HEK293 (cell line): ENCODE results near the gene MKLN1.

Experiments
- EGR2 ChIP-seq: fragments of 450-650 bp; formaldehyde crosslinking; IDR thresholded peaks from 2 replicates; pipeline ENCODE4 v1.5.1; 2016; ENCODE audit warnings: low read depth, missing biosample characterization, missing genetic modification characterization
- HIC1 ChIP-seq: fragments of 450-650 bp; formaldehyde crosslinking; IDR thresholded peaks from 2 replicates; pipeline ENCODE4 v1.5.1; 2016; ENCODE audit warnings: missing biosample characterization, missing genetic modification characterization
- KLF16 ChIP-seq: fragments of 450-650 bp; formaldehyde crosslinking; IDR thresholded peaks from 2 replicates; pipeline ENCODE4 v1.5.1; 2017; ENCODE audit warnings: missing biosample characterization, missing genetic modification characterization
- MYNN ChIP-seq: fragments of 450-650 bp; formaldehyde crosslinking; IDR thresholded peaks from 2 replicates; pipeline ENCODE4 v1.5.1; 2016; ENCODE audit warnings: missing biosample characterization, missing genetic modification characterization, borderline replicate concordance
- MZF1 ChIP-seq: fragments of 450-650 bp; formaldehyde crosslinking; IDR thresholded peaks from 2 replicates; pipeline ENCODE4 v1.5.1; 2017; ENCODE audit warnings: missing biosample characterization, missing genetic modification characterization, borderline replicate concordance
- OSR2 ChIP-seq: fragments of 450-650 bp; formaldehyde crosslinking; IDR thresholded peaks from 2 replicates; pipeline ENCODE4 v1.5.1; 2016; ENCODE audit warnings: missing biosample characterization, missing genetic modification characterization
- PRDM2 ChIP-seq: fragments of 450-650 bp; formaldehyde crosslinking; IDR thresholded peaks from 2 replicates; pipeline ENCODE4 v1.5.1; 2016; ENCODE audit warnings: missing biosample characterization, missing genetic modification characterization, borderline replicate concordance
- PRDM4 ChIP-seq: fragments of 450-650 bp; formaldehyde crosslinking; IDR thresholded peaks from 2 replicates; pipeline ENCODE4 v1.5.1; 2017; ENCODE audit warnings: missing biosample characterization, missing genetic modification characterization
- TSHZ1 ChIP-seq: fragments of 450-650 bp; formaldehyde crosslinking; IDR thresholded peaks from 2 replicates; pipeline ENCODE4 v1.5.1; 2016; ENCODE audit warnings: missing biosample characterization, missing genetic modification characterization, borderline replicate concordance
- YY1 ChIP-seq: fragments of 450-650 bp; formaldehyde crosslinking; IDR thresholded peaks from 2 replicates; pipeline ENCODE4 v1.5.1; 2018; ENCODE audit warnings: missing biosample characterization, missing genetic modification characterization
- ZBTB1 ChIP-seq: fragments of 450-650 bp; formaldehyde crosslinking; IDR thresholded peaks from 2 replicates; pipeline ENCODE4 v1.5.1; 2016; ENCODE audit warnings: missing biosample characterization, missing genetic modification characterization
- ZNF112 ChIP-seq: fragments of 450-650 bp; formaldehyde crosslinking; IDR thresholded peaks from 2 replicates; pipeline ENCODE4 v1.5.0; 2017; ENCODE audit warnings: missing biosample characterization, missing genetic modification characterization
- ZNF132 ChIP-seq: fragments of 450-650 bp; formaldehyde crosslinking; IDR thresholded peaks from 2 replicates; pipeline ENCODE4 v1.5.1; 2017; ENCODE audit warnings: missing biosample characterization, missing genetic modification characterization, borderline replicate concordance
- ZNF138 ChIP-seq: fragments of 450-650 bp; formaldehyde crosslinking; IDR thresholded peaks from 2 replicates; pipeline ENCODE4 v1.5.1; 2016; ENCODE audit warnings: missing biosample characterization, missing genetic modification characterization, borderline replicate concordance
- ZNF148 ChIP-seq: fragments of 450-650 bp; formaldehyde crosslinking; IDR thresholded peaks from 2 replicates; pipeline ENCODE4 v1.5.0; 2017; ENCODE audit warnings: missing biosample characterization, missing genetic modification characterization, borderline replicate concordance
- ZNF202 ChIP-seq: fragments of 450-650 bp; formaldehyde crosslinking; IDR thresholded peaks from 2 replicates; pipeline ENCODE4 v1.5.1; 2016; ENCODE audit warnings: missing biosample characterization, missing genetic modification characterization, borderline replicate concordance
- ZNF292 ChIP-seq: fragments of 450-650 bp; formaldehyde crosslinking; IDR thresholded peaks from 2 replicates; pipeline ENCODE4 v1.5.1; 2016; ENCODE audit warnings: low read depth, missing biosample characterization, missing genetic modification characterization, borderline replicate concordance
- ZNF302 ChIP-seq: fragments of 450-650 bp; formaldehyde crosslinking; IDR thresholded peaks from 2 replicates; pipeline ENCODE4 v1.5.1; 2016; ENCODE audit warnings: missing biosample characterization, missing genetic modification characterization, low read depth
- ZNF391 ChIP-seq: fragments of 450-650 bp; formaldehyde crosslinking; IDR thresholded peaks from 2 replicates; pipeline ENCODE4 v1.5.1; 2016; ENCODE audit warnings: low read depth, missing biosample characterization, missing genetic modification characterization, borderline replicate concordance
- ZNF549 ChIP-seq: fragments of 450-650 bp; IDR thresholded peaks from 2 replicates; pipeline ENCODE4 v1.5.1; 2018; ENCODE audit warnings: missing biosample characterization, missing genetic modification characterization, mild to moderate bottlenecking, inconsistent platforms, moderate library complexity
- ZNF555 ChIP-seq: fragments of 450-650 bp; formaldehyde crosslinking; conservative IDR thresholded peaks from 2 replicates; pipeline ENCODE4 v1.5.1; 2017; ENCODE audit warnings: missing biosample characterization, mild to moderate bottlenecking, missing genetic modification characterization, inconsistent platforms
- ZNF600 ChIP-seq: fragments of 450-650 bp; formaldehyde crosslinking; IDR thresholded peaks from 2 replicates; pipeline ENCODE4 v1.5.1; 2016; ENCODE audit warnings: missing biosample characterization, missing genetic modification characterization
- ZNF610 ChIP-seq: fragments of 450-650 bp; formaldehyde crosslinking; IDR thresholded peaks from 2 replicates; pipeline ENCODE4 v1.5.1; 2016; ENCODE audit warnings: missing biosample characterization, missing genetic modification characterization, borderline replicate concordance

MKLN1 gene

GRCh38 chr7:131336956-131337355 is 9.3 kb downstream of the MKLN1 start (continued):
- TF ChIP-seq TSHZ1 (tag by site-specific recombination) (no peak), EGR2 (tag by site-specific recombination) (no peak), ZNF202 (no peak), ZNF391 (tag by site-specific recombination) (no peak), OSR2 (tag by site-specific recombination) (no peak), MZF1 (tag by site-specific recombination) (peak; percentile 23; the same call in 1 of the 2 replicates), ZNF148 (no peak), ZNF555 (tag by site-specific recombination) (no peak), ZNF292 (tag by site-specific recombination) (no peak), HIC1 (tag by site-specific recombination) (no peak), MYNN (tag by site-specific recombination) (no peak), ZBTB1 (tag by site-specific recombination) (no peak), ZNF549 (tag by site-specific recombination) (peak; percentile 57; the same call in 1 of the 2 replicates), ZNF302 (tag by site-specific recombination) (no peak), ZNF610 (tag by site-specific recombination) (peak; percentile 78; the same call in 1 of the 2 replicates), KLF16 (tag by site-specific recombination) (0 out of 2 replicates have a peak, but pooled peaks have one; percentile 33), ZNF600 (no peak), PRDM2 (tag by site-specific recombination) (no peak), YY1 (tag by site-specific recombination) (no peak), ZNF138 (tag by site-specific recombination) (no peak), ZNF132 (no peak; the same call in 1 of the 2 replicates), PRDM4 (tag by site-specific recombination) (no peak), ZNF112 (tag by site-specific recombination) (no peak)
